Mucosa of rectum (tissue), 2 donors: Measurements from ENCODE around the gene GEMIN5.

Experiments
- H3K27ac ChIP-seq, 2 donors: one replicate each; pipeline ENCODE4 v1.7.0; 2013; ENCODE audit warnings: inconsistent platforms in 2 of 2, low read depth in 2 of 2, low read length in 2 of 2
- H3K27me3 ChIP-seq, 2 donors: one replicate each; pipeline ENCODE4 v1.7.0; 2013; ENCODE audit warnings: low read length in 2 of 2; ENCODE audit not compliant: control insufficient read depth in 2 of 2, insufficient read depth in 2 of 2
- H3K36me3 ChIP-seq, 2 donors: one replicate each; pipeline ENCODE4 v1.7.0; 2013; ENCODE audit warnings: low read length in 2 of 2; ENCODE audit not compliant: control insufficient read depth in 2 of 2, insufficient read depth in 2 of 2
- H3K4me1 ChIP-seq, 2 donors: one replicate each; pipeline ENCODE4 v1.7.0; 2013; ENCODE audit warnings: low read length in 2 of 2, mild to moderate bottlenecking in 1 of 2; ENCODE audit not compliant: control insufficient read depth in 2 of 2, insufficient read depth in 2 of 2
- H3K4me3 ChIP-seq, 2 donors: one replicate each; pipeline ENCODE4 v1.7.0; 2013; ENCODE audit warnings: low read length in 2 of 2
- H3K9ac ChIP-seq, 2 donors: one replicate each; pipeline ENCODE4 v1.7.0; 2013; ENCODE audit warnings: low read length in 2 of 2, low read depth in 1 of 2, mild to moderate bottlenecking in 1 of 2
- H3K9me3 ChIP-seq, 2 donors: one replicate each; pipeline ENCODE4 v1.7.0; 2013; ENCODE audit warnings: low read length in 2 of 2; ENCODE audit not compliant: control insufficient read depth in 2 of 2
- donor health status: healthy.
- donor health status: Normal muscosa, but diverticular disease.

Gene GEMIN5

DNA sequence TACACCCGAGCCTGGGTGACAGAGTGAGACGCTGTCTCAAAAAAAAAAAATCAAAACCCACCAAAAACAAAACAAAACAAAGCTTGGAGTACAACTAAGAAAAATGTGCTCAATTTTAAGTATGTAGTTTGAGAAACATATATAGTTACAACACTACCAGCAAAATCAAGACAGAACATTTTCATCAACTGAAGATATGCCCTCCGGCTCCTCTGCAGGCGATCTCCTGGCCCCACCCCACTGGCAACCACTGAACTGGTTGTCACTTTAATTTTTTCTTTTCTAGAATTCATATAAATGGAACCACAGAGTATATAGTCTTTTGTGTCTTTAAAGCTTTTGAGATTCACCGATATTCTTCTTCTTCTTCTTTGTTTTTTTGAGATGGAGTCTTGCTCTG is 44.6 kb downstream of the GEMIN5 start:
- Histone ChIP-seq H3K9ac (no peak overlapping the region), H3K27me3 (no peaks in the 10 kb centered on the region), H3K36me3 (peaks cover 46 to 60% of the 10 kb centered on the region in 2 donors), H3K9me3 (no peaks in the 10 kb centered on the region), H3K27ac (no peak overlapping the region), H3K4me3 (no peak overlapping the region), H3K4me1 (no peaks in the 10 kb centered on the region)

DNA sequence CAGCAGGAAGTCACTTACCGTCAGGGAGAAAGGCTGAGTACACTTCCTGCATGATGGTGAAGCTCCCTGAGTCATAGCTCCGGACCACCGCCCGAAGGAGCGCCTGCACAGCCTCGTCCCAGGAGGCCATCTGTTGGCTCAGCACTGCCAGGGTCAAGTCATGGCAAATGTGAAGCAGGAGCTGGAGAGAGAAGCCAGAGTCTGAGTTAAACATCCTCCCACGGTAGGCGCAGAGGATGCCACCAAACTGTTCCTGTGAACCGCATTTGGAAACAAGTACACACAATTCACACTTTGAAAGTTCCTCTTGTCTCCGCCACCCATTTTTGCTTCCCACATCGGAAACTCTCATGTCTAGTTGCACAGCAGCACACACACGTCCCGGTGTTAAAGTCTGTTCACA is 45.6 kb downstream of the GEMIN5 start:
- Histone ChIP-seq H3K27me3 (no peaks in the 10 kb centered on the region), H3K4me3 (no peak overlapping the region), H3K4me1 (no peaks in the 10 kb centered on the region), H3K27ac (no peak overlapping the region), H3K9me3 (no peaks in the 10 kb centered on the region), H3K9ac (no peak overlapping the region), H3K36me3 (peaks cover 53 to 62% of the 10 kb centered on the region in 2 donors)

DNA sequence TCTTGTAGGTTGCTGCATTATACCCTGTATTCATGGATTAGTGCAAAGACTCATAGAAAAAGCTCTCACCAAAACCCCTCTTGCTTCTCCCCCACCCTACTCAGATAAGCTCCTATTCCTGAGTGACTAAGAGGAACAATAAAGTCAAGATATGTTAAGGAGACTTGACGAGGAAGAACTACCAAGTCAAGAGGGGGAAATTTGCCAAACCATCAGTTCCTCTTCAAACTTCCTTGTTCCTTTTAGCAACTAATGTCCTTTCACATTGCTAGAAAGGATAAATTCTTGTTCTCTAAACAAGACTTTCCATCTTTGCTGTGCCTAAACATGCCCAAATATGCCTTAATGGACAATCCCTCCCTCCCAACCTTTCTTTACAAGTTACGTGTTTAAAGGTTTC is 52.6 kb downstream of the GEMIN5 start:
- H3K36me3 ChIP-seq: peaks cover 33 to 42% of the 10 kb centered on the region in 2 donors
- no peak overlapping the region for H3K9ac ChIP-seq
- H3K27me3 ChIP-seq: no peaks in the 10 kb centered on the region
- H3K27ac ChIP-seq: no peak overlapping the region
- peaks cover 11 to 13% of the 10 kb centered on the region in 2 donors for H3K9me3 ChIP-seq
- H3K4me1 ChIP-seq: no peaks in the 10 kb centered on the region
- no peak overlapping the region for H3K4me3 ChIP-seq

DNA sequence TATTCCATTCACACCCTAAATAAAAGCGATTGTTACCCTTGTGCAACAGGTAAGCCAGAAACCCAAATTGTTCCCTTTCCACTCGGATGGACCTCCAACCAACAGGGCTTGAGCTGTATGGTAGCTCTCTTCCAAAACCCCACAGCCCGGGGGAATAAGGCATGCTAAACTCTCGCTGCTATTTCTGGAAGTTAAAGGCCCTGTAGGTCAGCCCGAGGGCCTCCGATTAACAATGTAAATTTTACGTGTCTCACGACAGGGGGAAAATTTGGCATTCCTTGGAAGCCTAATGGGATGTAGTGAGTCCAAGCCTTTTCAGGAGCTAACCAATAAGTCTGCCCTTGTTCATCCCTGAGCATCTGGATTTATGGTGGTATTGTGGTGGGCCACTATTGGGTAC is 53.6 kb downstream of the GEMIN5 start:
- H3K9me3 ChIP-seq: peaks cover 11 to 13% of the 10 kb centered on the region in 2 donors
- H3K4me1 ChIP-seq: no peaks in the 10 kb centered on the region
- no peaks in the 10 kb centered on the region for H3K27me3 ChIP-seq
- H3K27ac ChIP-seq: no peak overlapping the region
- no peak overlapping the region for H3K9ac ChIP-seq
- H3K4me3 ChIP-seq: no peak overlapping the region
- peaks cover 26 to 35% of the 10 kb centered on the region in 2 donors for H3K36me3 ChIP-seq

DNA sequence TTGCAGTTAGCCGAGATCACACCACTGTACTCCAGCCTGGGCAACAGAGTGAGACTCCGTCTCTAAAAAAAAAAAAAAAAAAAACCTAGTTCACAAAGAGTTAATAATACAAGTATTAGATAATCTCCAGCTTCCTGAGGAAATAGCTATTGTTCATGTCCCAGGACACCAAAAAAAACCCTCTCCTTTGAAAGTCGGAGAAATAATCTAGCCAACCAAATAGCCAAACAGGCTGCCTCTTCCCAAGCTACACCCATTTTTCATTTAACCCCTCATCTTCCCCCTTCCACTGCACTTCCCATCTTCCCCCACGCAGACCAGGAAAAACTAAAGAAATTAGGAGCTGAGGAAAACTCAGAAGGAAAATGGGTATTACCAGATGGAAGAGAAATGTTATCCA is 56.0 kb downstream of the GEMIN5 start:
- peaks cover 13 to 23% of the 10 kb centered on the region in 2 donors for H3K36me3 ChIP-seq
- no peaks in the 10 kb centered on the region for H3K4me1 ChIP-seq
- H3K4me3 ChIP-seq: no peak overlapping the region
- H3K9ac ChIP-seq: no peak overlapping the region
- no peak overlapping the region for H3K27ac ChIP-seq
- no peaks in the 10 kb centered on the region for H3K27me3 ChIP-seq
- peaks cover 14 to 18% of the 10 kb centered on the region in 2 donors for H3K9me3 ChIP-seq

DNA sequence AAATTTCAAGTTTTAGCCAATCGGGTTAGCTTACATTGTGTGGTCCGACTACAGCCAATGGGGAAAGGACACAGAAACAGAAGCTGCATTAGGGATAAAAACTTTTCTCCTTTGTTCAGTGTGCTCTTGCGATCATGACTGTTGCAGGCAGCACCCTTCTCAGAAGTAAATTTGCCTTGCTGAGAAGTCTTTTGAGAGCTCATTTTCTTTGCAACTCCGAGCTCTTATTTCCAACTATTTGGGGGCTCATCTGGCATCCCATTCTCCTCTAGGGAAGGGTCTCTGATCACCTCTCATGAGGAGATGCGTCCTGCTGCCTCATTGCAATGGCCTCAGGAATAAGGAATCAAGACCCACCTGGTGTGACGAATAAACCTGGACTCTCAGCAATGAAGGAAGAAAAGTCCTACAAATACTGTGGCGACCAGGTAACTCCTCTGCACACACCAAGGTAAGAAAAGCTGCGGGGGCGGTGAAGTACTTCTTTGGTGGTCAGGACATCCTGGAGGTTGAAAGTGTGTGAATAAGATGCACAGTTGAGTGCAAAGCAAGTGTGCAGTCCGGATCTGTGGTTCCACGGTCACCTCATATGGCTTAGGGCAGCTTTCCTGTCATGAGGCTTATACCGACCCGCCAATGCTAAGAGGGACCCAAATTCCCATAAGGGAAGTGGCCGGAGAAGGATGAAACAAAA is 59.2 kb downstream of the GEMIN5 start:
- no peak overlapping the region for H3K9ac ChIP-seq
- peaks cover 29 to 38% of the 10 kb centered on the region in 2 donors for H3K36me3 ChIP-seq
- no peak overlapping the region for H3K27ac ChIP-seq
- no peaks in the 10 kb centered on the region for H3K27me3 ChIP-seq
- no peaks in the 10 kb centered on the region for H3K4me1 ChIP-seq
- H3K9me3 ChIP-seq: peaks cover 4 to 5% of the 10 kb centered on the region in 2 donors
- H3K4me3 ChIP-seq: no peak overlapping the region

DNA sequence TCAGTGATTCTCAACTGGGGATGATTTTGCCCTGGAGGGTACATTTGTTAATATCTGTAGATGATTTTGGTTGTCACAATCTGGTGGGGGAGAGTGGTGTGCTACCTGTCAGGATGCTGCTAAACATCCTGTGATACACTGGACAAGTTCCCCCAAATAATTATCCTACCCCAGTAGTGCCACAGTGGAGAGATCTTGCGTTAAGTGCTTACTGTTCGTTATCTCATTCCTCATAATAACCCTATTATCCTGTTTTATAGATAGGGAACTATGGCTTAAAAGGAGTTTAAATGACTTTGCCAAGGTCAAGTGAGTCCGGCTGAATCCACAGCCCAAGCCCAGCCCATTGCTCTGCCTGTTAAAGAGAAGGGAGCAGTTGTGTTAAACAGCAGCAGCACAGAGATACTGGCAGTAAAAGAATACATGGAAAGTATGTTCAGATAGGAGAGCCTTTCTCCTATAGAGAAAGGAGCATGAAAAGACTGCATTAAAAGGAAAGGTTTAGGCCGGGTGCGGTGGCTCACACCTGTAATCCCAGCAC is 64.2 kb downstream of the GEMIN5 start:
- Histone ChIP-seq H3K9me3 (peaks cover under 1 to 3% of the 10 kb centered on the region in 2 donors), H3K27me3 (no peaks in the 10 kb centered on the region), H3K36me3 (peaks cover 49 to 71% of the 10 kb centered on the region in 2 donors), H3K27ac (no peak overlapping the region), H3K4me1 (peaks cover 0 to 4% of the 10 kb centered on the region in 2 donors), H3K4me3 (no peak overlapping the region), H3K9ac (no peak overlapping the region)

DNA sequence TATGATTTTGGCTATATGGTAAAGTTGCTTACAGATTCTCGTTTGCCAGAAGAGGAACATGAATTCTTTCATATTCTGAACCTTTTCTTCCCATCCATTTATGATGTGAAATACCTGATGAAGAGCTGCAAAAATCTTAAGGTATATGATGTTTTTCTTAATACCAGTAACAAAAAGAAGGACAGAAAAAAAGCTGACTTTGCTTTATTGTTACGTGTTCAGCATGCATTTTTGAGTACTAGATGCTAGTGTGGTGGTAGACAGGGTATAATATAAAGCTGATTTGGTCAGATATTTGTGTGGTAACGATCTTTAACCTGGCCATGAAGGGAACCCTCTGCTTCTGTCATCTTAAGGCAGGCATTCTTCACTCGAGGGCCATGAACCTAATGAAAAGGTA is 66.3 kb downstream of the GEMIN5 start:
- no peaks in the 10 kb centered on the region for H3K9me3 ChIP-seq
- no peak overlapping the region for H3K27ac ChIP-seq
- no peak overlapping the region for H3K9ac ChIP-seq
- H3K27me3 ChIP-seq: no peaks in the 10 kb centered on the region
- H3K4me1 ChIP-seq: peaks cover 0 to 4% of the 10 kb centered on the region in 2 donors
- no peak overlapping the region for H3K4me3 ChIP-seq
- peaks cover 53 to 67% of the 10 kb centered on the region in 2 donors for H3K36me3 ChIP-seq

DNA sequence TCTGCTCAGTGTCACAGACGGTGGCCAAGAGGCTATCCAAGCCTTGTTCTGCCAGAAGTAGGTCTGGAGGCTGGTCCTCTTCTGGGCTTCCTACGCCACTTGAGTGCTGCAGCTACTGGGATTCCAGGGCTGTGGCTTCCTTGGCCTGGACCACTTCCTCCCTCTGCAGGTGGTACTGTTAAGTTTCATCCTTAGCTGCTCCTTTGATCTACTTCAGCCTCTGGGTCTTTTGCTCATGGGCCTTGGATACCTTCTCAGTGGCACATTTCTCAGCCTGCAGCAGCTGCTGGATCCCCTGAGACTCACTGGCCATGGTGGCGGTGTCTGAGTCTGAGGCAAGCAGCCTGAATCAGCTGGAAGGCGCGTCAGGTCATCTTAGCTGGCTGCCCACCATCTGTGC is 69.3 kb downstream of the GEMIN5 start:
- Histone ChIP-seq H3K27me3 (no peaks in the 10 kb centered on the region), H3K4me3 (no peak overlapping the region), H3K36me3 (peaks cover 36 to 62% of the 10 kb centered on the region in 2 donors), H3K27ac (no peak overlapping the region), H3K9ac (no peak overlapping the region), H3K4me1 (peaks cover 0 to 3% of the 10 kb centered on the region in 2 donors), H3K9me3 (no peaks in the 10 kb centered on the region)

DNA sequence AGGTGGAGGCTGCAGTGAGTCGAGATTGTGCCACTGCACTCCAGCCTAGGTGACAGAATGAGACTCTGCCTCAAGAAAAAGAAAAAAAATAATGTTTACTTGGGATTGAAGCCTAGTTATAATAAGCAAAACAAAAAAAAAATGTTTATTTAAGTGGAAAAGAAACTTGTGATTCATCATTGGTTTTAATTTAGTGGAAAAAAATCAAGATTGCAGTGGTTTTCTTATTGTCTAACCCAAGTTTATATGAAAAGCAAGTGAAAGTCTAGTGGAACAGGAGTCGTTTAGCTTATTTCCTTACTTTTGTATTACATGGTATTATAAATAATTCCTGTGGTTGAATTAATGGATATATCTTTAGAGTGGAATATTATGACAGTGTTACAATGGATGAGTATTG is 71.2 kb downstream of the GEMIN5 start:
- Histone ChIP-seq H3K9ac (no peak overlapping the region), H3K27ac (no peak overlapping the region), H3K27me3 (no peaks in the 10 kb centered on the region), H3K4me3 (no peak overlapping the region), H3K36me3 (peaks cover 24 to 53% of the 10 kb centered on the region in 2 donors), H3K4me1 (peaks cover 0 to 5% of the 10 kb centered on the region in 2 donors), H3K9me3 (no peaks in the 10 kb centered on the region)
